HT1080 (cell line): ENCODE results near the gene RRP36. TPM values are rescaled to one million over a fixed set of nuclear protein-coding genes. Genes with fewer than 3 reads are reported as not detected.
"Not testable (repeated sequence)": the region's sequence is repeated elsewhere in the genome, so short reads cannot be mapped to it uniquely, and the experiment has no call there.

Source experiments
- DNase-seq: peaks from one replicate; pipeline ENCODE4 v3.0.0-alpha.2; 2015; ENCODE audit warnings: low read depth
- total RNA-seq: library from RNA; depleted of rRNA; stranded (reverse); fragments of >200 nt; shearing (Covaris generic); gene quantifications from 2 replicates; pipeline ENCODE4 v1.2.3, GENCODE V29; 2014

Gene RRP36
- total RNA-seq, 1 experiment from 2014 or later: 134 TPM

GRCh38 chr6:43037197-43037596, 15.8 kb downstream of the RRP36 start:
- no peak for DNase-seq

DNA sequence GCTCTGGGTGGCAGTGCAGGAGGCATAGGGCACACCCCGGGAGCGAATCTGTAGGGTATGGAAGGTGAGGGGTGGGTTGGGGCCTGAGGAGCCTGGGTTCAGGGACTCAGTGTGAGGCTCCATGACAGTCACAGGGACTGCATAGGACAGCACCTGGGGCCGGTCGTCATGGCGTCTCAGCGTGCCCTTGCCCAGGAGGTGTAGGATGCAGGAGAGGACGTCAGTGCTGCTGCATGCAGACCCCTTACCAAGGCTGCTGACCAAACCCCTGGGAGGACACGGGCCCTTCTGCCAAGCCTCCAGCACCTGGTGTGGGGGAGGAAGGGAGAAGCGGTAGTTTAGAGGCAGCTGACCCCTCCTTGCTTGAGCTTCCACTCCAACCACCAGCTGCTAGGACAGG, 16.3 kb downstream of the RRP36 start:
- no peak for DNase-seq

GRCh38 chr6:43038727-43039126, 17.3 kb downstream of the RRP36 start:
- no peak for DNase-seq

DNA sequence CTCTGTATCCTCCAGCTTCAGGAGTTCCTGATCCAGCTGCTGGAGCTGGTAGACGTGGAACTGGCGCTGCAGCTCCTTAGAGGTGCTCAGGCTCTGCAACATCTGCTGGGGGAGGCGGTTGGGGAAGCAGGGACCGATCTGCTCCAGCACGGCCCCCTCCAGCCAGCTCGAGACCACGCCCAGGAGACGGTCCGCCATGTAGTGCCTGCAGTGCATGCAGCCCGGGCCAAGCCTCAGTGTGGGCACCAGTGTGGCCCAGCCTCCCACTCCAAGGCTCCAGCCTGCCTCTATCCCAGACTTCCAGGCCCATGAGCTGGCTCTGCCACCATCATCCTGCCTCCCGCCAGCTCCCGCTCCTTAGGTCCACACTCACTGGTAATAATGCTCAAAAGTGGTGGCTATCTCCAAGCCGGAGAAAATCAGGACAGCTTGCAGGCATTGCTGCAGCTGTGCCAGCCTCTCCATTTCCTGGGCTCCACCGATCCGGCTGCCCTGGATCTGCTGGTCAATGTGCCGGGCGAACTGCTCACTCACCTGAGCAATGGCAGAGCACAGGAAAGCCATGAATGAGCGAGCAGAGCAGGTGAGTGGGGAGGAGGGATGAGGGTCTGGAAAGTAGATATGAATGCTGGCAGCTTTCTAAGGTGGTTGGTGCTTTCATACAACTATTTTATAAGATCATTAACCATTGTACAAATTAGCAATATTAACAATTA, 19.3 kb downstream of the RRP36 start:
- DNase-seq: no peak

DNA sequence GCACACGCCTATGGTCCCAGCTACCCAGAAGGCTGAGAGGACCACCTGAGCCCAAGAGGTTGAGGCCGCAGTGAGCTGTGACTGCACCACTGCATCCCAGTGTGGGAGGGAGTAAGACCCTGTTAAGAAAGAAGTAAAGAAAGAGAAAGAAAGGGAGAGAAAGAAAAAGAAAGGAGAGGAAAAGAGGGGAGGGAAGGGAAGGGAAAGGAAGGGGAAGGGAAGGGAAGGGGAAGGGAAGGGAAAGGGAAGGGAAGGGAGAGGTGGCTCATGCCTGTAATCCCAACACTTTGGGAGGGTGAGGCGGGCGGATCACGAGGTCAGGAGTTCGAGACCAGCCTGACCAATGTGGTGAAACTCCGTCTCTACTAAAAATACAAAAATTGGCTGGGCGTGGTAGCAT, 20.1 kb downstream of the RRP36 start:
- DNase-seq: not testable (repeated sequence)

DNA sequence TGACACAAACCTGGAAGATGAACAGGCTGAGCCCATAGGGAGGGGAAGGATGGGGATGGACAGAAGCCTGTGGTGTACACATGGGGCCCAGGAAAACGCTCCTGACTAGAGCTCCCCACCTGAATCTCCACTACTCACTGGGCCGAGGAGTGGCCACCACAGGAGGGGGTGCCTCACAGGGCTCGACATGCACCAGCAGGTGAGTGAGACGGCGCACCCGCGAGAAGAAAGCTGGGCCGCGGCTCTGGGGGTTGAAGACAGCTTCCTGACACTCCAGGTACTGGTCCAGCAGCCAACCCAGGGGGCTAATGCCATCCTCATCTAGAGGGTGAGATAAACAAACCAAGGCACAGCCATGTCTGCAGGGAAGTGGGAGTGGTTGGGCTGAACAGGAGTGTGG, 21.9 kb downstream of the RRP36 start:
- no peak for DNase-seq

GRCh38 chr6:43045371-43045930, 24.0 kb downstream of the RRP36 start:
- no peak for DNase-seq

- DNase-seq: no peak
Observed at GRCh38 chr6:43047998-43048397, 26.6 kb downstream of the RRP36 start.

- no peak for DNase-seq
Observed at GRCh38 chr6:43050981-43051380, 29.6 kb downstream of the RRP36 start.

DNA sequence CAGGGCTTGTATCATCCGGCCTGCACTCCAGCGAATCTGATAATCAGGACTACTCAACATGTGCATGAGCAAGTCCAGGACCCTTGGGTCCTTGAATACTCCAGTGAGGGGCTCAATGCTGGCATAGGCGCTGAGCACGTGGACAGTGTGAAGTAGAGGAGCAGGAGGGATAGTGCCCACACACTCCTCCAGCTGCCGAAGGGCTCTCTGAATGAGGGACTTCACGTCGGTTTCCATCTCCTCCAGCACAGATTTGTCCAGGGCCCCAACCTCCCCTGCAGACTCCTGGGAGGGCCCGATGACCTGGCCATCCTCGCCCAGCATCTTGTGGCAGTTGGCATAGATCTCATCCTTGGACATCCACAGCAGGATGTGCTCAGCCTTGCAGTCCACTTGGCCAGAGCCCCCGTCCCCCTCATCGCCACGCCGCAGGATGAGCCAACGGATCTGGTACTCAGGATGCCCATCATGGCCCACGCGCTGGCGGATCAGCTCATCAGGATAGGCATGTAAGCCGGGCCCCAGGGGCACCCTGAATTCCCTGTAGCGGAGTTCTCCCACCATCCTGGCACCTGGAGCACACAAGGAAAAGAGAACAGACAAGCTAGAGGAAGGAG, 30.9 kb downstream of the RRP36 start:
- no peak for DNase-seq

DNA sequence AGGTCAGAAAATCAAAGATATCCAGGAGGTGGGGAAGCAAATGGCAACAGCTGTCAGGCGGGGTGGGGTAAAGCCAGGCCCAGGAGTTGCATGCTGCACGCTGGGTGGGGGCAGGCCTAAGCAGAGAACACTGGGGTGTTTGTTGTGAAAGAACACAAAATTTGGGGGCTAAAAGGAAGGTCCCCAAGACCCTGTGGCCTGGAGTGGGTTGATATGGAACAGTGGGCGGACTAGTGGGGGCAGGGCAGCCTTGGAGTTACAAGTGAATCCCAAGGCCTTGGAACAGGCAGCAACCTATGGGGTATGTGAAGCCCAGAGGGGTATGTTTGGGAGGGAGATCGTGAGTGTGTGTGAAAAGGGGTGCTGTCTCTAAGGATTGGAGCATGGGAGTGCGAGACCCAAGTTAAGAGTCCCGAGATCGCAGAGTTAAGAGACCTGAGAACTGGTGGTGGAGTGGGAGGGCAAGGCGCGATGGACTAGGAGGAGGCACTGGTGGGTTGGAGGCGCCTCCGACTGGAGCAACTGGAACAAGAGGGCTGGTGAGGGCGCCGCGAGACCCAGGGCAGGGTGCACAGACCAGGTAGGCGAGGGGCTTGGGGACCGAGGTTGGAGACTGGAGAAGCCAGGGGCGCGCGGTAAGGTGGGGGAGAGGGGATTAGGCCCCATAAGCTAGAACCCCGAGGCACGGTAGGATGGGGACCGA, 31.6 kb downstream of the RRP36 start:
- DNase-seq: peak; percentile 15

GRCh38 chr6:43053545-43054205, 32.3 kb downstream of the RRP36 start, which contains the start of gene CUL7:
Gene CUL7 (minus strand): TSS chr6:43053851. CDS start chr6:43052788, 1,063 bp downstream.
- DNase-seq: peak; percentile 97

GRCh38 chr6:43054206-43054943, 33.0 kb downstream of the RRP36 start:
- no peak for DNase-seq

- DNase-seq: no peak
Observed at GRCh38 chr6:43055966-43056365, 34.5 kb downstream of the RRP36 start.

DNA sequence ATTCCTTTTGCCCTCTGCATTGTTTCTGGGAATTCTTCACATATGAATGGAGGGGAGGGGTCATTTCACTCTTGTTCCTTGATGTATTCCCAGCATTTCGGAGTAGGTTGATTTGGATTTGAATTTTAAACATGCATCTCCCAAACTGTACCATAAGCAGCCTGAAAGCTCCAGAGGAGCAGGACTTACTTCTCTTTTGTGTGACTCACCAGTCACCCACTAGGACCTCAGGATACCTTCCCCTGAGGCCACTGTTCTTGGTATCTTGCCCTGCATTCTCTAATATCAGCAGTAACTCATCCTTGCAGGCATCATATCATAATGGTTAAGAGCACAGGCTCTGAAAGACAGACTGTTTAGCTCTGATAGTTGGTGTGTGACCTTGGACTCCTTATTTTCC, 37.1 kb downstream of the RRP36 start:
- DNase-seq: no peak

GRCh38 chr6:43059168-43060033, 38.0 kb downstream of the RRP36 start, which contains the start of the genes KLC4 and MRPL2:
Gene KLC4 (plus strand): TSS chr6:43059631. CDS start chr6:43061336, 1,705 bp downstream.
Gene MRPL2 (minus strand): TSS chr6:43059434. CDS start chr6:43059381, 53 bp downstream.
- peak; percentile 98 for DNase-seq

DNA sequence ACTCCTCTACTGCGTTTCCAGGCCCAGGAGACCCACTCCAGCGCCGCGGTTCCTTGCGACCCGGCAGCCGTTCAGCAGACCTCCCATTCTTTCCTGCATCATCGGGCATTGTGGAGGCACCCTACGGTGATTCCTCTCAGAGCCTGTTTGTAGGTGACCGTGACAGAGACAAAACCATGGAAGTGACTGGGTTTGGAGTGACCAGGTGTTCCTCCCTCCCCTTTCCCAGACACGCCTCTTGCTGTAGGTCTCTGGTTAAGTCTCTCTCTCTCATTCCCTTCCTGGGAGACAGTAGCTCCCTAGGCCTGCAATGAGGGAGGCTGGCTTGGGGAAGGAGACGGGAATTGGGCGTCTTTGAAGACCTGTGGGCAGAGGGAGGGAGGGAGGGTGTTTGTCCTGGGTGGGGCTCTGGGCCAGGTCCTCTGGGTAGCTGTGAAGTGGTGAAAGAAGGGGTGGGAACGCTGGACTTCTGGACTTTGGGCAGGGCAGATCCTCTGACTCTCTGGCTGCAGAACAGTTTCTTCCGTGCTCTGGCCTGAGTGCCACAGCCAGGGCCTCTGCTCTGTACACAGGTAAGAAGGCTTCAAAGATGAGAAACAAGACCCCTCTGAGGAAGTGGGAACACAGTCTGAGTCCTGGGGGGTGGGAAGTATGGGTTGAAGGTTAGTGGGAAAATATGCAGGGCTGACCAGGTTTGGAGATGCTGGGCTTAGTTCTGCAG, 38.8 kb downstream of the RRP36 start:
- no peak for DNase-seq

DNA sequence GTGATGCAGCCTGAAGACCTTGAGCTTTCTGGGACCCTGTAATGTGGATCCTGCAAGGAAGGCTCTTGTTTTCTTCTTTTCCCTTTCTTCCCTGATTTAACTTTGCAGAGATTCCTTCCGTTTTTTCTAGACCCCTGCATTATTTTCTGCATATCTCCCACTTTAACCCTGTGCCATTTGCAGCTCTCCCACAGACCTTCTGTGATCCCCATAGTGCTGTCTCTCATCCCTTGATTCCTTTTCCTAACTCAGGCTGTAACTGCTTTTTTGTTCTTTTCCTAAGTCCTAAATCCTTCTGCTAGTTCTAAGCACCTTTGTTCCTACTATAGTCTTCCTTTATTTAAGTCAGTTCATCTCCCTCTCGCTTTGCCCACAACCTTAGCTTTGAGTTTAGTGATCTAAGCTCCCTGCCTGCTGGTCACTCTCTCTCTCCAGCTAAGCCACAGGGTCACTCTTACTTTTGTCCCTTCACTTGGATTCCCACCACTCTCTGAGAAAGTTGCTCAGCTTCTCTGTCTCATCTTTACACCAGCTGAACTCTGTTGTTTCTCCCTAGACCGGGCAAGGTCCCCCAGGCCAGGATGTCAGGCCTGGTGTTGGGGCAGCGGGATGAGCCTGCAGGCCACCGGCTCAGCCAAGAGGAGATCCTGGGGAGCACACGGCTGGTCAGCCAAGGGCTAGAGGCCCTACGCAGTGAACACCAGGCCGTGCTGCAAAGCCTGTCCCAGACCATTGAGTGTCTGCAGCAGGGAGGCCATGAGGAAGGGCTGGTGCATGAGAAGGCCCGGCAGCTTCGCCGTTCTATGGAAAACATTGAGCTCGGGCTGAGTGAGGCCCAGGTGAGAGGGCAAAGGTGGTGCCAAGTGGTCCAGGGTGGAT, 39.6 kb downstream of the RRP36 start:
- no peak for DNase-seq
